Mesendoderm (in vitro differentiated cells): Measurements from ENCODE around the gene SSBP2.

Experiments used
- DNase-seq: peaks from one replicate; pipeline ENCODE4 v3.0.0; 2013
- H2AK5ac ChIP-seq: 2 replicates; pipeline ENCODE4 v1.6.1; 2013; ENCODE audit warnings: low read length, inconsistent platforms
- H2BK120ac ChIP-seq: 2 replicates; pipeline ENCODE4 v1.6.1; 2013; ENCODE audit warnings: low read depth, mild to moderate bottlenecking, low read length, moderate library complexity, mixed read lengths
- H2BK15ac ChIP-seq: replicated peaks from 2 replicates; pipeline ENCODE4 v1.6.1; 2013; ENCODE audit warnings: low read depth, mild to moderate bottlenecking, moderate library complexity
- H2BK5ac ChIP-seq: 2 replicates; pipeline ENCODE4 v1.6.1; 2013; ENCODE audit warnings: low read length, inconsistent platforms
- H3K18ac ChIP-seq: 2 replicates; pipeline ENCODE4 v1.6.1; 2013; ENCODE audit warnings: mild to moderate bottlenecking, low read length, mixed read lengths
- H3K23ac ChIP-seq: one replicate; pipeline ENCODE4 v1.6.1; 2013; ENCODE audit warnings: low read length
- H3K27ac ChIP-seq: 2 replicates; pipeline ENCODE4 v1.5.1; 2013; ENCODE audit warnings: low read depth, mild to moderate bottlenecking, inconsistent platforms, low read length, moderate library complexity
- H3K27me3 ChIP-seq: 2 replicates; pipeline ENCODE4 v1.6.1; 2013; ENCODE audit warnings: low read length, control low read depth, mild to moderate bottlenecking, inconsistent platforms; ENCODE audit not compliant: insufficient read depth, poor library complexity
- H3K36me3 ChIP-seq: 2 replicates; pipeline ENCODE4 v1.6.1; 2013; ENCODE audit warnings: low read length, inconsistent platforms; ENCODE audit not compliant: control insufficient read depth, insufficient read depth
- H3K4ac ChIP-seq: one replicate; pipeline ENCODE4 v1.6.1; 2013; ENCODE audit warnings: low read depth, mild to moderate bottlenecking, low read length, moderate library complexity
- H3K4me1 ChIP-seq: 2 replicates; pipeline ENCODE4 v1.6.1; 2013; ENCODE audit warnings: low read depth, low read length, inconsistent platforms; ENCODE audit not compliant: control insufficient read depth
- H3K4me2 ChIP-seq: 2 replicates; pipeline ENCODE4 v1.6.1; 2013; ENCODE audit warnings: low read length
- H3K4me3 ChIP-seq: 2 replicates; pipeline ENCODE4 v1.5.1; 2013; ENCODE audit warnings: mild to moderate bottlenecking, low read length
- H3K56ac ChIP-seq: one replicate; pipeline ENCODE4 v1.6.1; 2013; ENCODE audit warnings: low read length
- H3K79me1 ChIP-seq: 2 replicates; pipeline ENCODE4 v1.6.1; 2013; ENCODE audit warnings: low read length, inconsistent platforms
- H3K79me2 ChIP-seq: 2 replicates; pipeline ENCODE4 v1.6.1; 2013; ENCODE audit warnings: mild to moderate bottlenecking, low read length; ENCODE audit not compliant: control insufficient read depth, insufficient read depth
- H3K9ac ChIP-seq: 2 replicates; pipeline ENCODE4 v1.6.1; 2013; ENCODE audit warnings: low read length, inconsistent platforms
- H4K5ac ChIP-seq: one replicate; pipeline ENCODE4 v1.6.1; 2013; ENCODE audit warnings: low read length
- H4K8ac ChIP-seq: one replicate; pipeline ENCODE4 v1.6.1; 2013; ENCODE audit warnings: low read depth, mild to moderate bottlenecking, control low read depth, low read length, moderate library complexity
- WGBS: extraction: QIAGEN DNeasy Blood & Tissue Kit; methylation state at CpG from one replicate; pipeline ENCODE4 v1.1.7; 2013; ENCODE audit warnings: low lambda C conversion rate, missing lambda C conversion rate; ENCODE audit not compliant: insufficient coverage; ENCODE audit errors: extremely low coverage; 5-methylcytosine and 5-hydroxymethylcytosine counted together

The SSBP2 gene

GRCh38 chr5:81788329-81788728 is 37.4 kb upstream of the SSBP2 start:
- H3K4me1 ChIP-seq, result peaks cover 2% of the 10 kb centered on the region
- no peaks in the 10 kb centered on the region for H3K79me2 ChIP-seq
- no peak overlapping the region for H3K4me3 ChIP-seq
- no peak overlapping the region for H3K4ac ChIP-seq
- no peak overlapping the region for H3K56ac ChIP-seq
- DNase-seq, result no peak
- H4K5ac ChIP-seq, result no peak overlapping the region
- H3K27ac ChIP-seq, result no peak overlapping the region
- H2BK120ac ChIP-seq, result no peak overlapping the region
- no peak overlapping the region for H4K8ac ChIP-seq
- H3K9ac ChIP-seq, result no peak overlapping the region
- no peak overlapping the region for H3K18ac ChIP-seq
- H3K23ac ChIP-seq, result no peak overlapping the region
- no peak overlapping the region for H2AK5ac ChIP-seq
- no peaks in the 10 kb centered on the region for H3K79me1 ChIP-seq
- no peaks in the 10 kb centered on the region for H3K27me3 ChIP-seq
- H2BK5ac ChIP-seq, result no peak overlapping the region
- no peaks in the 10 kb centered on the region for H3K36me3 ChIP-seq
- H3K4me2 ChIP-seq, result no peak overlapping the region
- H2BK15ac ChIP-seq, result no peak overlapping the region
- WGBS, result no CpG with 5 or more reads among the region's 2 CpGs

- peak; percentile 65 for DNase-seq
- H3K23ac ChIP-seq, result no peak overlapping the region
These were observed 36.8 kb upstream of the SSBP2 start for GRCh38 chr5:81787474-81788242.

GRCh38 chr5:81786991-81787390 is 36.1 kb upstream of the SSBP2 start:
- Histone ChIP-seq H4K5ac (no peak overlapping the region), H2AK5ac (no peak overlapping the region), H3K4me1 (peaks cover 2% of the 10 kb centered on the region), H3K18ac (no peak overlapping the region), H3K4me3 (no peak overlapping the region), H4K8ac (no peak overlapping the region), H3K56ac (no peak overlapping the region), H2BK5ac (no peak overlapping the region), H2BK15ac (no peak overlapping the region), H3K23ac (no peak overlapping the region), H3K4me2 (no peak overlapping the region), H3K9ac (no peak overlapping the region), H3K27me3 (no peaks in the 10 kb centered on the region), H3K4ac (no peak overlapping the region), H2BK120ac (no peak overlapping the region), H3K27ac (no peak overlapping the region), H3K79me2 (no peaks in the 10 kb centered on the region), H3K36me3 (no peaks in the 10 kb centered on the region), H3K79me1 (no peaks in the 10 kb centered on the region)
- DNase-seq, result no peak
- no CpG with 5 or more reads among the region's 5 CpGs for WGBS

More at GRCh38 chr5:81787474-81788242, 36.8 kb upstream of the SSBP2 start:
- peaks cover 2% of the 10 kb centered on the region for H3K4me1 ChIP-seq
- no peak overlapping the region for H3K27ac ChIP-seq
- no CpG with 5 or more reads among the region's 3 CpGs for WGBS
- no peak overlapping the region for H2BK15ac ChIP-seq
- H3K79me2 ChIP-seq, result no peaks in the 10 kb centered on the region
- no peak overlapping the region for H3K56ac ChIP-seq
- H3K4ac ChIP-seq, result peak overlapping the region; percentile 36
- no peak overlapping the region for H3K4me3 ChIP-seq
- no peak overlapping the region for H3K9ac ChIP-seq
- no peaks in the 10 kb centered on the region for H3K36me3 ChIP-seq
- no peak overlapping the region for H4K8ac ChIP-seq
- no peak overlapping the region for H4K5ac ChIP-seq
- no peak overlapping the region for H2BK120ac ChIP-seq
- H2BK5ac ChIP-seq, result no peak overlapping the region
- no peaks in the 10 kb centered on the region for H3K79me1 ChIP-seq
- no peaks in the 10 kb centered on the region for H3K27me3 ChIP-seq
- peak overlapping the region; percentile 60 for H3K18ac ChIP-seq
- H2AK5ac ChIP-seq, result no peak overlapping the region
- no peak overlapping the region for H3K4me2 ChIP-seq

- no peak overlapping the region for H3K27ac ChIP-seq
- WGBS, result no CpG with 5 or more reads among the region's 5 CpGs
- H3K4me3 ChIP-seq, result no peak overlapping the region
- H3K18ac ChIP-seq, result peak overlapping the region; percentile 80
- H2BK15ac ChIP-seq, result no peak overlapping the region
- peak overlapping the region; percentile 61 for H2BK120ac ChIP-seq
- no peaks in the 10 kb centered on the region for H3K27me3 ChIP-seq
- no peak overlapping the region for H3K23ac ChIP-seq
- no peak overlapping the region for H4K5ac ChIP-seq
- H3K56ac ChIP-seq, result no peak overlapping the region
- no peaks in the 10 kb centered on the region for H3K36me3 ChIP-seq
- H3K79me1 ChIP-seq, result no peaks in the 10 kb centered on the region
- no peak overlapping the region for H2AK5ac ChIP-seq
- H3K4ac ChIP-seq, result no peak overlapping the region
- H3K79me2 ChIP-seq, result no peaks in the 10 kb centered on the region
- H3K4me2 ChIP-seq, result no peak overlapping the region
- no peak overlapping the region for H4K8ac ChIP-seq
- DNase-seq, result no peak
- H3K4me1 ChIP-seq, result peaks cover 2% of the 10 kb centered on the region
- no peak overlapping the region for H2BK5ac ChIP-seq
- H3K9ac ChIP-seq, result no peak overlapping the region
These were observed 35.6 kb upstream of the SSBP2 start for GRCh38 chr5:81786496-81786895.

- Histone ChIP-seq H3K36me3 (no peaks in the 10 kb centered on the region), H3K79me2 (no peaks in the 10 kb centered on the region), H3K4me3 (no peak overlapping the region), H4K8ac (no peak overlapping the region), H3K4me2 (no peak overlapping the region), H3K23ac (no peak overlapping the region), H3K4me1 (peaks cover 2% of the 10 kb centered on the region), H2BK5ac (no peak overlapping the region), H2AK5ac (no peak overlapping the region), H3K9ac (no peak overlapping the region), H3K56ac (no peak overlapping the region), H3K4ac (no peak overlapping the region), H3K27me3 (no peaks in the 10 kb centered on the region), H3K18ac (no peak overlapping the region), H3K79me1 (no peaks in the 10 kb centered on the region), H2BK15ac (no peak overlapping the region), H3K27ac (no peak overlapping the region), H4K5ac (no peak overlapping the region), H2BK120ac (no peak overlapping the region)
- DNase-seq, result no peak
- no CpG with 5 or more reads among the region's 4 CpGs for WGBS
These were observed 34.4 kb upstream of the SSBP2 start for GRCh38 chr5:81785322-81785721.

GRCh38 chr5:81783401-81783800 is 32.5 kb upstream of the SSBP2 start:
- no peak for DNase-seq
- Histone ChIP-seq H3K4ac (no peak overlapping the region), H3K79me1 (no peaks in the 10 kb centered on the region), H3K9ac (no peak overlapping the region), H3K4me2 (no peak overlapping the region), H3K36me3 (no peaks in the 10 kb centered on the region), H3K4me3 (no peak overlapping the region), H2BK5ac (no peak overlapping the region), H2BK120ac (no peak overlapping the region), H3K23ac (no peak overlapping the region), H3K18ac (no peak overlapping the region), H2BK15ac (no peak overlapping the region), H2AK5ac (no peak overlapping the region), H3K79me2 (no peaks in the 10 kb centered on the region), H4K8ac (no peak overlapping the region), H3K27ac (no peak overlapping the region), H4K5ac (no peak overlapping the region), H3K56ac (no peak overlapping the region), H3K27me3 (no peaks in the 10 kb centered on the region), H3K4me1 (peaks cover 2% of the 10 kb centered on the region)
- no CpG with 5 or more reads among the region's 3 CpGs for WGBS
